ENCODE data around the gene PTPRN2. TPM values are rescaled to one million over a fixed set of nuclear protein-coding genes. Genes with fewer than 3 reads are reported as not detected.

The PTPRN2 gene
- total RNA-seq, 2 experiments from 2014 or later, result 0.70 TPM; not detected in 1

- Histone ChIP-seq H3K4me1 (ENCODE audit: insufficient read depth, low read length, poor library complexity, severe bottlenecking) (no peaks in the 10 kb centered on the region), H4K20me1 (ENCODE audit: insufficient read depth, low read length) (no peaks in the 10 kb centered on the region), H3K4me3 (ENCODE audit: low read depth, low read length, poor library complexity, severe bottlenecking) (no peak overlapping the region), H3K4me2 (ENCODE audit: low read length) (no peak overlapping the region), H3K27ac (ENCODE audit: low read depth, low read length, poor library complexity, severe bottlenecking) (no peak overlapping the region), H2AFZ (ENCODE audit: low read length) (no peak overlapping the region), H3K9me3 (ENCODE audit: low read length) (no peaks in the 10 kb centered on the region), H3K79me2 (ENCODE audit: insufficient read depth, low read depth, low read length) (no peaks in the 10 kb centered on the region), H3K36me3 (ENCODE audit: insufficient read depth, low read length) (no peaks in the 10 kb centered on the region), H3K9me2 (ENCODE audit: insufficient read depth, low read length) (no peaks in the 10 kb centered on the region)
- POLR2A ChIA-PET, result no interaction called here
- intact Hi-C loops (cut with micrococcal nuclease; ENCODE audit: unreplicated experiment), result loop anchor here (10.0 kb wide), 1 partner anchor 255 kb away; no protein-coding TSS in a partner anchor
- TF ChIP-seq CTCF (conservative IDR thresholded peaks at IDR 0.05; ENCODE audit: low read length) (no peak), EZH2phosphoT487 (IDR thresholded peaks at IDR 0.05; ENCODE audit: borderline replicate concordance, low read depth, low read length) (no peak)
- BruUV-seq (replicated peaks), result no TSS peak
- no peak for DNase-seq (ENCODE audit: low spot score)
- CTCF ChIA-PET (ENCODE audit: unreplicated experiment), result no interaction called here
Measured at GRCh38 chr7:157689269-157690057, 898.2 kb downstream of the PTPRN2 start.

- Histone ChIP-seq H2AFZ (ENCODE audit: low read length) (no peak overlapping the region), H3K9me3 (ENCODE audit: low read length) (no peaks in the 10 kb centered on the region), H3K4me1 (ENCODE audit: insufficient read depth, low read length, poor library complexity, severe bottlenecking) (no peaks in the 10 kb centered on the region), H4K20me1 (ENCODE audit: insufficient read depth, low read length) (no peaks in the 10 kb centered on the region), H3K4me3 (ENCODE audit: low read depth, low read length, poor library complexity, severe bottlenecking) (no peak overlapping the region), H3K27ac (ENCODE audit: low read depth, low read length, poor library complexity, severe bottlenecking) (no peak overlapping the region), H3K9me2 (ENCODE audit: insufficient read depth, low read length) (no peaks in the 10 kb centered on the region), H3K79me2 (ENCODE audit: insufficient read depth, low read depth, low read length) (no peaks in the 10 kb centered on the region), H3K4me2 (ENCODE audit: low read length) (no peak overlapping the region), H3K36me3 (ENCODE audit: insufficient read depth, low read length) (no peaks in the 10 kb centered on the region)
- TF ChIP-seq EZH2phosphoT487 (IDR thresholded peaks at IDR 0.05; ENCODE audit: borderline replicate concordance, low read depth, low read length) (no peak), CTCF (conservative IDR thresholded peaks at IDR 0.05; ENCODE audit: low read length) (no peak)
- no TSS peak for BruUV-seq (replicated peaks)
- CTCF ChIA-PET (ENCODE audit: unreplicated experiment), result no interaction called here
- no peak for DNase-seq (ENCODE audit: low spot score)
- intact Hi-C loops (cut with micrococcal nuclease; ENCODE audit: unreplicated experiment), result loop anchor here (10.0 kb wide), 1 partner anchor 254 kb away; no protein-coding TSS in a partner anchor
- POLR2A ChIA-PET, result no interaction called here
Measured at GRCh38 chr7:157688533-157689268, 898.9 kb downstream of the PTPRN2 start.

All from OCI-LY7 (cell line).